NCI-H128 (cell line): Measurements from ENCODE around the gene VPS52.
"Not testable (repeated sequence)": the region's sequence is repeated elsewhere in the genome, so short reads cannot be mapped to it uniquely, and the experiment has no call there.

Experiments used
- DNase-seq: peaks from one replicate; lab custom pipeline; 2025; ENCODE audit not compliant: unreplicated experiment; lab: John Stamatoyannopoulos, UW

Gene VPS52

GRCh38 chr6:33251395-33252012, 20.2 kb downstream of the VPS52 start:
- no peak for DNase-seq

GRCh38 chr6:33250731-33251130, 20.9 kb downstream of the VPS52 start:
- no peak for DNase-seq

GRCh38 chr6:33249732-33250630, 21.7 kb downstream of the VPS52 start:
- no peak for DNase-seq

GRCh38 chr6:33248932-33249731, 22.5 kb downstream of the VPS52 start:
- DNase-seq: peak; percentile 98

GRCh38 chr6:33248643-33248931, 23.1 kb downstream of the VPS52 start:
- no peak for DNase-seq

GRCh38 chr6:33247977-33248642, 23.6 kb downstream of the VPS52 start:
- peak; percentile 66 for DNase-seq

GRCh38 chr6:33243476-33243875, 28.2 kb downstream of the VPS52 start:
- DNase-seq: no peak

GRCh38 chr6:33241968-33242367, 29.7 kb downstream of the VPS52 start:
- no peak for DNase-seq

- no peak for DNase-seq
Measured at GRCh38 chr6:33237741-33238140, 33.9 kb downstream of the VPS52 start.

GRCh38 chr6:33236852-33237251, 34.8 kb downstream of the VPS52 start:
- no peak for DNase-seq

GRCh38 chr6:33236328-33236727, 35.3 kb downstream of the VPS52 start:
- DNase-seq: no peak

- no peak for DNase-seq
Measured at GRCh38 chr6:33235221-33235634, 36.4 kb downstream of the VPS52 start.

- not testable (repeated sequence) for DNase-seq
Measured at GRCh38 chr6:33226503-33227120, 45.1 kb downstream of the VPS52 start.

- no peak for DNase-seq
Measured at GRCh38 chr6:33217681-33218080, 54.0 kb downstream of the VPS52 start.

GRCh38 chr6:33217246-33217645, 54.4 kb downstream of the VPS52 start:
- DNase-seq: no peak

- no peak for DNase-seq
Measured at GRCh38 chr6:33216117-33216649, 55.5 kb downstream of the VPS52 start.

GRCh38 chr6:33215271-33216116, 56.2 kb downstream of the VPS52 start:
- no peak for DNase-seq

- no peak for DNase-seq
Measured at GRCh38 chr6:33213989-33214335, 57.7 kb downstream of the VPS52 start.

- no peak for DNase-seq
Measured at GRCh38 chr6:33213166-33213988, 58.3 kb downstream of the VPS52 start.
